Measurements from ENCODE around the gene DAPK1.

DNA sequence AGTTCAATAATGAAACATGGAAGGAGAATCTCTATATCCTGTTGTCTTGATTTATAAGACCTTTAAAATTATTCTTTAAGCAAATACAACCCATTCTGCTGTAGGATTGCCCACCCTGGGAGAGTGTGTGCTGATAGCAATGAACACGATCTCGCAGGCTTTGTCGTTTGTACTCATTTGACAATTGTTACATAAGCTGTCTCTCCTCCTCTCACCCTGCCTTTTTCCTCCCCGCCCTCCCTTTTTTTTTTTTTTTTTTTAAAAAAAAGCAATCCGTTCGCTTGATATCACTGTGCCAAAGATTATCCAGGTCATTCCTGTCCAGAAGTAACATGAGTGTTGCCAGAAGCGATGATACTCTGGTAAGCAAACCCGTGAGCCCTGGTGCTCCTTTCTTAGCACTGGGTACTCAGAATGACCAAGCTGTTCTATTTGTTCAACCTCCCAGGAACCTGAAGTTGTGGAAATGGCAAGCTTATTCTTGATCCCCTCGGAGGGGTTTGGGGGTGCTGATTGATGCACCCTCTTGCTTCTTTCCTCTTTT lies 145.5 kb downstream of the DAPK1 start:
- TF ChIP-seq POLR2A (IDR thresholded peaks at IDR 0.05) (no peak), EP300 (IDR thresholded peaks at IDR 0.05; ENCODE audit: low read depth) (no peak)
- TF ChIP-seq, protein P1, sequence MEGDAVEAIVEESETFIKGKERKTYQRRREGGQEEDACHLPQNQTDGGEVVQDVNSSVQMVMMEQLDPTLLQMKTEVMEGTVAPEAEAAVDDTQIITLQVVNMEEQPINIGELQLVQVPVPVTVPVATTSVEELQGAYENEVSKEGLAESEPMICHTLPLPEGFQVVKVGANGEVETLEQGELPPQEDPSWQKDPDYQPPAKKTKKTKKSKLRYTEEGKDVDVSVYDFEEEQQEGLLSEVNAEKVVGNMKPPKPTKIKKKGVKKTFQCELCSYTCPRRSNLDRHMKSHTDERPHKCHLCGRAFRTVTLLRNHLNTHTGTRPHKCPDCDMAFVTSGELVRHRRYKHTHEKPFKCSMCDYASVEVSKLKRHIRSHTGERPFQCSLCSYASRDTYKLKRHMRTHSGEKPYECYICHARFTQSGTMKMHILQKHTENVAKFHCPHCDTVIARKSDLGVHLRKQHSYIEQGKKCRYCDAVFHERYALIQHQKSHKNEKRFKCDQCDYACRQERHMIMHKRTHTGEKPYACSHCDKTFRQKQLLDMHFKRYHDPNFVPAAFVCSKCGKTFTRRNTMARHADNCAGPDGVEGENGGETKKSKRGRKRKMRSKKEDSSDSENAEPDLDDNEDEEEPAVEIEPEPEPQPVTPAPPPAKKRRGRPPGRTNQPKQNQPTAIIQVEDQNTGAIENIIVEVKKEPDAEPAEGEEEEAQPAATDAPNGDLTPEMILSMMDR (IDR thresholded peaks at IDR 0.05), result no peak

Data from transverse colon (tissue), 3 donors.